H1 (cell line): ENCODE results near the gene PKP1.
A peak's percentile ranks its signal among the peaks of the same experiment; 100 is the strongest.

Source experiments
- CEBPB ChIP-seq: IDR thresholded peaks from 2 replicates; pipeline ENCODE4 v1.6.1; 2012; ENCODE audit warnings: low read depth, low read length
- CHD2 ChIP-seq: IDR thresholded peaks from 2 replicates; pipeline ENCODE4 v1.6.1; 2012; ENCODE audit warnings: low read length, improper control_type of control experiment
- CTCF ChIP-seq, 3 experiments: IDR thresholded peaks; 1 replicate in 2 of 3; 2 replicates in 1 of 3; pipeline versions ENCODE4 v1.5.1 to v1.6.1; 2011; ENCODE audit warnings: low read length in 3 of 3, mild to moderate bottlenecking in 3 of 3, inconsistent platforms in 2 of 3, low read depth in 1 of 3, moderate library complexity in 1 of 3; ENCODE audit not compliant: insufficient read depth in 1 of 3; ENCODE audit errors: control extremely low read depth in 1 of 3
- EGR1 ChIP-seq: IDR thresholded peaks from 2 replicates; pipeline ENCODE4 v1.6.1; 2011; ENCODE audit warnings: low read depth, low read length, borderline replicate concordance
- EP300 ChIP-seq, 2 experiments: IDR thresholded peaks; 1 replicate in 1 of 2; 2 replicates in 1 of 2; pipeline ENCODE4 v1.6.1; 2011 to 2012; ENCODE audit warnings: low read depth in 2 of 2, low read length in 2 of 2, mild to moderate bottlenecking in 2 of 2, borderline replicate concordance in 1 of 2, inconsistent platforms in 1 of 2, moderate library complexity in 1 of 2
- FOSL1 ChIP-seq: IDR thresholded peaks from 2 replicates; pipeline ENCODE4 v1.6.1; 2011; ENCODE audit warnings: mild to moderate bottlenecking, low read depth, low read length, moderate library complexity; ENCODE audit not compliant: insufficient read depth
- HDAC2 ChIP-seq, 2 experiments: fragments of 300-600 bp in 1 of 2; sonication (generic) in 1 of 2; IDR thresholded peaks; 2 replicates each; pipeline ENCODE4 v1.6.1; 2011 to 2012; ENCODE audit warnings: low read depth in 2 of 2, low read length in 2 of 2, mild to moderate bottlenecking in 2 of 2, moderate library complexity in 2 of 2, borderline replicate concordance in 1 of 2, inconsistent platforms in 1 of 2
- KDM1A ChIP-seq: fragments of 200-600, 300-600 bp; sonication (generic); IDR thresholded peaks from 2 replicates; pipeline ENCODE4 v1.7.1; 2016; ENCODE audit warnings: mild to moderate bottlenecking, low read length, borderline replicate concordance
- MAFK ChIP-seq: IDR thresholded peaks from 2 replicates; pipeline ENCODE4 v1.6.1; 2012; ENCODE audit warnings: low read depth, mild to moderate bottlenecking, improper control_type of control experiment, low read length
- NRF1 ChIP-seq: IDR thresholded peaks from 2 replicates; pipeline ENCODE4 v1.6.1; 2011; ENCODE audit warnings: mild to moderate bottlenecking, low read depth, low read length, improper control_type of control experiment
- POLR2A ChIP-seq, 2 experiments: IDR thresholded peaks; 1 replicate in 1 of 2; 2 replicates in 1 of 2; pipeline ENCODE4 v1.6.1; 2011; ENCODE audit warnings: low read depth in 2 of 2, low read length in 2 of 2, mild to moderate bottlenecking in 2 of 2; ENCODE audit errors: control extremely low read depth in 1 of 2
- SIN3A ChIP-seq, 2 experiments: IDR thresholded peaks in 1 of 2; conservative IDR thresholded peaks in 1 of 2; 2 replicates each; pipeline ENCODE4 v1.6.1; 2011 to 2012; ENCODE audit warnings: low read length in 2 of 2, improper control_type of control experiment in 1 of 2, low read depth in 1 of 2, mild to moderate bottlenecking in 1 of 2
- SP2 ChIP-seq: IDR thresholded peaks from 2 replicates; pipeline ENCODE4 v1.6.1; 2012; ENCODE audit warnings: mild to moderate bottlenecking, low read length, inconsistent platforms

GRCh38 chr1:201298396-201299381, 15.4 kb downstream of the PKP1 start:
- no peak for TF ChIP-seq EGR1
- no peak for TF ChIP-seq CHD2
- TF ChIP-seq NRF1, result no peak
- TF ChIP-seq FOSL1, result no peak
- no peak for TF ChIP-seq CTCF (IDR thresholded peaks at IDR 0.05; ENCODE audit: control extremely low read depth in 1 of 3, insufficient read depth in 1 of 3, low read depth in 1 of 3, low read length in 3 of 3)
- no peak for TF ChIP-seq POLR2A (IDR thresholded peaks at IDR 0.05; ENCODE audit: control extremely low read depth in 1 of 2, low read depth in 2 of 2, low read length in 2 of 2)
- TF ChIP-seq HDAC2 (IDR thresholded peaks at IDR 0.05; ENCODE audit: borderline replicate concordance in 1 of 2, low read depth in 2 of 2, low read length in 2 of 2), result no peak
- TF ChIP-seq CEBPB, result 0 out of 2 replicates have a peak, but pooled peaks have one; percentile 14
- no peak for TF ChIP-seq KDM1A
- no peak for TF ChIP-seq EP300 (IDR thresholded peaks at IDR 0.05; ENCODE audit: borderline replicate concordance in 1 of 2, low read depth in 2 of 2, low read length in 2 of 2)
- TF ChIP-seq SP2, result no peak
- no peak for TF ChIP-seq SIN3A (conservative IDR thresholded peaks at IDR 0.05 in 1 of 2, IDR thresholded peaks at IDR 0.05 in 1 of 2; ENCODE audit: low read depth in 1 of 2, low read length in 2 of 2)
- no peak for TF ChIP-seq MAFK
